Measurements from ENCODE around the gene ATG4C. TPM values are rescaled to one million over a fixed set of nuclear protein-coding genes. Genes with fewer than 3 reads are reported as not detected.

ATG4C gene
- total RNA-seq, 6 experiments from 2014 or later, result 9.4 to 11.7 (median 10.6) TPM

DNA sequence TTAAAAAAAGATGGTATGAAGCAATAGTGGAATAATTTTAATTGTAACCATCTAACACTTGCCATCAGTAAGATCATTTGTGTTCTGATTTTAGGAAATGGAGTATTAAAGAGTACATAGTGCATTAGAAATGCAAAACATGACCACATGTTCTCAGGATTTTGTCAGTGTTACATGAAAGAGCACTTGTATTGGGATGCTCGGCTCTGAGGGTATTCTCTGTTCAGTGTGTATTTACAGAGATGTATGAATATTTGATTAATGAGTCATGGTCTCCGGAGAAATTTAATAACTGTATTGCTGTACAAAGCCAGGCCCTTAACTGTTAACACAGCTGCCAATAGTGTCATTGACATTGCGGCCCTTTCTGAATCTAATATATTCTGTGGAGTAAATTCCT is 91.7 kb downstream of the ATG4C start:
- Mint-ChIP-seq H3K4me3 (no peak overlapping the region), H3K36me3 (ENCODE audit: low read depth) (no peaks in the 10 kb centered on the region), H3K27ac (no peak overlapping the region), H3K9me3 (peaks cover 6% of the 10 kb centered on the region; the same call in 1 of the 2 replicates), H3K4me1 (ENCODE audit: low read depth) (no peaks in the 10 kb centered on the region), H3K27me3 (ENCODE audit: insufficient read depth) (no peaks in the 10 kb centered on the region; the same call in 1 of the 2 replicates)
- TF ChIP-seq, protein P1, sequence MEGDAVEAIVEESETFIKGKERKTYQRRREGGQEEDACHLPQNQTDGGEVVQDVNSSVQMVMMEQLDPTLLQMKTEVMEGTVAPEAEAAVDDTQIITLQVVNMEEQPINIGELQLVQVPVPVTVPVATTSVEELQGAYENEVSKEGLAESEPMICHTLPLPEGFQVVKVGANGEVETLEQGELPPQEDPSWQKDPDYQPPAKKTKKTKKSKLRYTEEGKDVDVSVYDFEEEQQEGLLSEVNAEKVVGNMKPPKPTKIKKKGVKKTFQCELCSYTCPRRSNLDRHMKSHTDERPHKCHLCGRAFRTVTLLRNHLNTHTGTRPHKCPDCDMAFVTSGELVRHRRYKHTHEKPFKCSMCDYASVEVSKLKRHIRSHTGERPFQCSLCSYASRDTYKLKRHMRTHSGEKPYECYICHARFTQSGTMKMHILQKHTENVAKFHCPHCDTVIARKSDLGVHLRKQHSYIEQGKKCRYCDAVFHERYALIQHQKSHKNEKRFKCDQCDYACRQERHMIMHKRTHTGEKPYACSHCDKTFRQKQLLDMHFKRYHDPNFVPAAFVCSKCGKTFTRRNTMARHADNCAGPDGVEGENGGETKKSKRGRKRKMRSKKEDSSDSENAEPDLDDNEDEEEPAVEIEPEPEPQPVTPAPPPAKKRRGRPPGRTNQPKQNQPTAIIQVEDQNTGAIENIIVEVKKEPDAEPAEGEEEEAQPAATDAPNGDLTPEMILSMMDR (IDR thresholded peaks at IDR 0.05), result no peak
- no peak for DNase-seq

DNA sequence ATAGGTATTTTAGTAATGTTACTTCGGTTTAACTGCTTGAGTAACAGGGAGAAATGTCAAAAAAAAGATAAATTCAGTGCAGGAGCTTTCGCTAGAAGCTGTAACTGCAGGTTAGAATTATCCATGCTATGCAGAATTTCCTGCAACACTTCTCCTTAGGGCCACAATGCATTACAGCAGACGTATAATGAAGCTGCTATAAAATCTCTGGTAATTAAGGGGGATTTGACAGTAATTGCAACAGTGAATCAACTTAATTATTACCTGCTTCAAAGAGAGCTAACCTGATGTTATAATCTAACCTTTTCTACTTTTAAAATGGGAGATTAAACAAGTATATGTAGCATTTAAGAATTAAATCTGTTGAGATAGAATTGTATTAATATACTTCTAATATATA is 92.6 kb downstream of the ATG4C start:
- peaks cover 6% of the 10 kb centered on the region; the same call in 1 of the 2 replicates for H3K9me3 Mint-ChIP-seq
- DNase-seq, result no peak
- H3K4me3 Mint-ChIP-seq, result no peak overlapping the region
- H3K27ac Mint-ChIP-seq, result no peak overlapping the region
- TF ChIP-seq, protein P1 (IDR thresholded peaks at IDR 0.05), result no peak
- no peaks in the 10 kb centered on the region for H3K4me1 Mint-ChIP-seq (ENCODE audit: low read depth)
- no peaks in the 10 kb centered on the region for H3K36me3 Mint-ChIP-seq (ENCODE audit: low read depth)
- no peaks in the 10 kb centered on the region; the same call in 1 of the 2 replicates for H3K27me3 Mint-ChIP-seq (ENCODE audit: insufficient read depth)

DNA sequence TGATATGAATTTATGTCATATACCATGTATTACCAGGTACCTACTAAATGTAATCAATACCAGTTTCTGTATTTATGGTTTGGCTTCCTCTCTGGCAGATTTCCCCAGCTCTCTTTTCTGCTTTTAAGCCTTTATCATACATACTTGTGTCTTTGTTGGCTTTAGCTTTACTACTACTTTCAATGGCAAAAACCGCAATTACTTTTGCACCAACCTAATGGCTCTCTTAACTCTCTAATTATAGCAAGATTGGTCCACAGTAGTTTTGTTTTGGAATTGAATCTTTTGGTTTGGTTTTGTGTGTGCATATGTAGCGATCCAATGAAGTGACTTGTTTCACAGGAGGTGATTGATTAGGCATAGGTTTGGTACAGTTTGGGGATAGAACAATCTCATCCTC is 93.6 kb downstream of the ATG4C start:
- H3K27me3 Mint-ChIP-seq (ENCODE audit: insufficient read depth), result no peaks in the 10 kb centered on the region; the same call in 1 of the 2 replicates
- H3K36me3 Mint-ChIP-seq (ENCODE audit: low read depth), result no peaks in the 10 kb centered on the region
- DNase-seq, result no peak
- H3K27ac Mint-ChIP-seq, result no peak overlapping the region
- H3K9me3 Mint-ChIP-seq, result peaks cover 6% of the 10 kb centered on the region; the same call in 1 of the 2 replicates
- H3K4me3 Mint-ChIP-seq, result no peak overlapping the region
- no peaks in the 10 kb centered on the region for H3K4me1 Mint-ChIP-seq (ENCODE audit: low read depth)
- TF ChIP-seq, protein P1 (IDR thresholded peaks at IDR 0.05), result no peak

DNA sequence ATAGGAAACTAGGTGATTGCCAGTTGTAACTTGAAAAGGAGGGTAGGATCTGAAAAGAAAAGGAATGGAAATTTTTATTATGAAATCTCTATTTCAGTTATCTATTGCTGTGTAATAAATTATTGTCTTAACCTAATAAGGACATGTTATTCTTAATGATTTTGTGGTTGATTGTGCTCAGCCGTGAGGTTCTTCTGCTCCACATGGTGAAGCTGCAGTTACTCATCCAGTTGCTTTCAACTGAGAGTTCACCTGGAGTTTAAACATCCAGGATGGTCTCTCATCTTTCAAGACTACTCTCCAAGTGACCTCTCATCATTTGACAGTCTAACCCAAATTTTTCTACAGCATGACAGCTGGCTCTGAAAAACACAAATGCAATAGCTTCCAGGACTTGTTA is 96.0 kb downstream of the ATG4C start:
- DNase-seq, result no peak
- Mint-ChIP-seq H3K9me3 (peaks cover 6% of the 10 kb centered on the region; the same call in 1 of the 2 replicates), H3K27me3 (ENCODE audit: insufficient read depth) (no peaks in the 10 kb centered on the region; the same call in none of the 2 replicates), H3K27ac (no peak overlapping the region), H3K4me3 (no peak overlapping the region), H3K4me1 (ENCODE audit: low read depth) (no peaks in the 10 kb centered on the region), H3K36me3 (ENCODE audit: low read depth) (no peaks in the 10 kb centered on the region)
- TF ChIP-seq, protein P1 (IDR thresholded peaks at IDR 0.05), result no peak

DNA sequence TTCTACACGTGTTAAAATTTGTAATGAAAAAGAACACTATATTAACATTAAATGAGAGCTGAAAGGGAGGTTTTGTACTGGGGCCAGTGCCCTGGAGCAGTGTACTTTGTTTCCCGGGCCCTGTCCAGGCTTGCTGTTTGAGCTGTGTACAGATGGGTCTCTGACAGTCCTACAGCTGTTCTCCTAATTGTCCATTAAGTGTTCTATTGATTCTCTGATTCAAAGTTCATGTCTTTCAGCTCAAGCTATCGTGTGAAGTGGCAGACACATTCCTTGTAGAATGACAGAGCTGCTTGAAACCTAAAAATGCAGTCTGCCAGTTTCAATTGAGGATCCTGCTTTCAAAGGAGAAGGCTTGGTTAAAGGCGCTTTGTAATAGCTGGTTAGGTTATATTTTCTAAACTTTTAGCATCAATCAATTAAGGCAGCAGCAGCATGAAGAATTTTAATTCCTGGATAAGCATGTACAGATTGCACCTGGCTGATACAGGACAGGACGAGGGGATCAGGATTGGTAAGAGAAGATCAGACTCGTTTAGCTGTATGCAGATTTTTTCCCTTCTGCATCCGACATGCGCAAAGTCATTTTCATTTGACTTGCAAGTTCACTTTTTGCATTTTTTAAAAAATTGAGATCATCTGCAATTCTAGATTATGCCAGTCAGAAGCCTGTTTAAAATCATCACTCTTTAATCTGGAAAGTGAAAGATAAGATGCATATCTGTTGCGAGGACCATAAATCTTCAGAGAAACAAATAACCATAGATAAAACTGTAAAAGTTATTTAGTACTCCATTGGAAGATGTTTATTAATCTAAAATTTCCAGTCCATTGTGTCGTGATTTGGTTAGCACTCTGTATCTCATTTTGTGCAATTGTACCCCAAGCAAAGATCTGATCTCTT is 98.5 kb downstream of the ATG4C start:
- no peak overlapping the region for H3K27ac Mint-ChIP-seq
- no peak overlapping the region for H3K4me3 Mint-ChIP-seq
- no peaks in the 10 kb centered on the region for H3K4me1 Mint-ChIP-seq (ENCODE audit: low read depth)
- H3K36me3 Mint-ChIP-seq (ENCODE audit: low read depth), result no peaks in the 10 kb centered on the region
- TF ChIP-seq, protein P1 (IDR thresholded peaks at IDR 0.05), result no peak
- no peaks in the 10 kb centered on the region; the same call in none of the 2 replicates for H3K27me3 Mint-ChIP-seq (ENCODE audit: insufficient read depth)
- peaks cover 6% of the 10 kb centered on the region; the same call in 1 of the 2 replicates for H3K9me3 Mint-ChIP-seq
- no peak for DNase-seq
